ENCODE results near the gene YDJC. TPM values are rescaled to one million over a fixed set of nuclear protein-coding genes. Genes with fewer than 3 reads are reported as not detected.

The YDJC gene
- total and polyA plus RNA-seq, 2 of the 13 experiments (the other 11 are each of a cell fraction or from before 2014, with no cell fraction given) = 15.3 to 32.0 TPM

- 0 out of 2 replicates have a peak, but pooled peaks have one; percentile 24 for TF ChIP-seq PRMT3 (CRISPR knock-in tag; IDR thresholded peaks at IDR 0.05; ENCODE audit: borderline replicate concordance, low read depth)
- TF ChIP-seq NCOA2 (CRISPR knock-in tag; IDR thresholded peaks at IDR 0.05) = peak; percentile 28; the same call in 1 of the 2 replicates
- TF ChIP-seq, protein P1, sequence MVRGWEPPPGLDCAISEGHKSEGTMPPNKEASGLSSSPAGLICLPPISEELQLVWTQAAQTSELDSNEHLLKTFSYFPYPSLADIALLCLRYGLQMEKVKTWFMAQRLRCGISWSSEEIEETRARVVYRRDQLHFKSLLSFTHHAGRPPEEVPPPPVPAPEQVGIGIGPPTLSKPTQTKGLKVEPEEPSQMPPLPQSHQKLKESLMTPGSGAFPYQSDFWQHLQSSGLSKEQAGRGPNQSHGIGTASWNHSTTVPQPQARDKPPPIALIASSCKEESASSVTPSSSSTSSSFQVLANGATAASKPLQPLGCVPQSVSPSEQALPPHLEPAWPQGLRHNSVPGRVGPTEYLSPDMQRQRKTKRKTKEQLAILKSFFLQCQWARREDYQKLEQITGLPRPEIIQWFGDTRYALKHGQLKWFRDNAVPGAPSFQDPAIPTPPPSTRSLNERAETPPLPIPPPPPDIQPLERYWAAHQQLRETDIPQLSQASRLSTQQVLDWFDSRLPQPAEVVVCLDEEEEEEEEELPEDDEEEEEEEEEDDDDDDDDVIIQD (CRISPR knock-in tag; IDR thresholded peaks at IDR 0.05; ENCODE audit: low read depth) = no peak
- TF ChIP-seq CREB1 (IDR thresholded peaks at IDR 0.05) = no peak
- TF ChIP-seq CREB1 (CRISPR knock-in tag; IDR thresholded peaks at IDR 0.05) = no peak
- no peak for TF ChIP-seq ZNF326 (CRISPR knock-in tag; IDR thresholded peaks at IDR 0.05; ENCODE audit: borderline replicate concordance)
- no peak for TF ChIP-seq DMAP1 (CRISPR knock-in tag; IDR thresholded peaks at IDR 0.05)
- TF ChIP-seq, protein P2, sequence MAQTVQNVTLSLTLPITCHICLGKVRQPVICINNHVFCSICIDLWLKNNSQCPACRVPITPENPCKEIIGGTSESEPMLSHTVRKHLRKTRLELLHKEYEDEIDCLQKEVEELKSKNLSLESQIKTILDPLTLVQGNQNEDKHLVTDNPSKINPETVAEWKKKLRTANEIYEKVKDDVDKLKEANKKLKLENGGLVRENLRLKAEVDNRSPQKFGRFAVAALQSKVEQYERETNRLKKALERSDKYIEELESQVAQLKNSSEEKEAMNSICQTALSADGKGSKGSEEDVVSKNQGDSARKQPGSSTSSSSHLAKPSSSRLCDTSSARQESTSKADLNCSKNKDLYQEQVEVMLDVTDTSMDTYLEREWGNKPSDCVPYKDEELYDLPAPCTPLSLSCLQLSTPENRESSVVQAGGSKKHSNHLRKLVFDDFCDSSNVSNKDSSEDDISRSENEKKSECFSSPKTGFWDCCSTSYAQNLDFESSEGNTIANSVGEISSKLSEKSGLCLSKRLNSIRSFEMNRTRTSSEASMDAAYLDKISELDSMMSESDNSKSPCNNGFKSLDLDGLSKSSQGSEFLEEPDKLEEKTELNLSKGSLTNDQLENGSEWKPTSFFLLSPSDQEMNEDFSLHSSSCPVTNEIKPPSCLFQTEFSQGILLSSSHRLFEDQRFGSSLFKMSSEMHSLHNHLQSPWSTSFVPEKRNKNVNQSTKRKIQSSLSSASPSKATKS (CRISPR knock-in tag; IDR thresholded peaks at IDR 0.05) = no peak
- TF ChIP-seq HNRNPUL1 (IDR thresholded peaks at IDR 0.05; ENCODE audit: low read depth, low read length) = peak; percentile 53; the same call in 1 of the 2 replicates
- TF ChIP-seq KLF11 (CRISPR knock-in tag; IDR thresholded peaks at IDR 0.05) = no peak
- peak; percentile 98 for TF ChIP-seq AGO1 (IDR thresholded peaks at IDR 0.05; ENCODE audit: low read depth, low read length, poor library complexity, severe bottlenecking)
- TF ChIP-seq HIVEP1 (CRISPR knock-in tag; IDR thresholded peaks at IDR 0.05) = no peak
- TF ChIP-seq, protein P3, sequence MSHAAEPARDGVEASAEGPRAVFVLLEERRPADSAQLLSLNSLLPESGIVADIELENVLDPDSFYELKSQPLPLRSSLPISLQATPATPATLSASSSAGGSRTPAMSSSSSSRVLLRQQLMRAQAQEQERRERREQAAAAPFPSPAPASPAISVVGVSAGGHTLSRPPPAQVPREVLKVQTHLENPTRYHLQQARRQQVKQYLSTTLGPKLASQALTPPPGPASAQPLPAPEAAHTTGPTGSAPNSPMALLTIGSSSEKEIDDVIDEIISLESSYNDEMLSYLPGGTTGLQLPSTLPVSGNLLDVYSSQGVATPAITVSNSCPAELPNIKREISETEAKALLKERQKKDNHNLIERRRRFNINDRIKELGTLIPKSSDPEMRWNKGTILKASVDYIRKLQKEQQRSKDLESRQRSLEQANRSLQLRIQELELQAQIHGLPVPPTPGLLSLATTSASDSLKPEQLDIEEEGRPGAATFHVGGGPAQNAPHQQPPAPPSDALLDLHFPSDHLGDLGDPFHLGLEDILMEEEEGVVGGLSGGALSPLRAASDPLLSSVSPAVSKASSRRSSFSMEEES (CRISPR knock-in tag; IDR thresholded peaks at IDR 0.05) = peak; percentile 26; the same call in 1 of the 2 replicates
- no peak for TF ChIP-seq SMC3 (IDR thresholded peaks at IDR 0.05; ENCODE audit: low read length)
- TF ChIP-seq, protein P4, sequence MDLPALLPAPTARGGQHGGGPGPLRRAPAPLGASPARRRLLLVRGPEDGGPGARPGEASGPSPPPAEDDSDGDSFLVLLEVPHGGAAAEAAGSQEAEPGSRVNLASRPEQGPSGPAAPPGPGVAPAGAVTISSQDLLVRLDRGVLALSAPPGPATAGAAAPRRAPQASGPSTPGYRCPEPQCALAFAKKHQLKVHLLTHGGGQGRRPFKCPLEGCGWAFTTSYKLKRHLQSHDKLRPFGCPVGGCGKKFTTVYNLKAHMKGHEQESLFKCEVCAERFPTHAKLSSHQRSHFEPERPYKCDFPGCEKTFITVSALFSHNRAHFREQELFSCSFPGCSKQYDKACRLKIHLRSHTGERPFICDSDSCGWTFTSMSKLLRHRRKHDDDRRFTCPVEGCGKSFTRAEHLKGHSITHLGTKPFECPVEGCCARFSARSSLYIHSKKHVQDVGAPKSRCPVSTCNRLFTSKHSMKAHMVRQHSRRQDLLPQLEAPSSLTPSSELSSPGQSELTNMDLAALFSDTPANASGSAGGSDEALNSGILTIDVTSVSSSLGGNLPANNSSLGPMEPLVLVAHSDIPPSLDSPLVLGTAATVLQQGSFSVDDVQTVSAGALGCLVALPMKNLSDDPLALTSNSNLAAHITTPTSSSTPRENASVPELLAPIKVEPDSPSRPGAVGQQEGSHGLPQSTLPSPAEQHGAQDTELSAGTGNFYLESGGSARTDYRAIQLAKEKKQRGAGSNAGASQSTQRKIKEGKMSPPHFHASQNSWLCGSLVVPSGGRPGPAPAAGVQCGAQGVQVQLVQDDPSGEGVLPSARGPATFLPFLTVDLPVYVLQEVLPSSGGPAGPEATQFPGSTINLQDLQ (CRISPR knock-in tag; IDR thresholded peaks at IDR 0.05) = no peak
- TF ChIP-seq GABPA (IDR thresholded peaks at IDR 0.05; ENCODE audit: low read depth, low read length) = no peak
- no peak for TF ChIP-seq GABPA (CRISPR knock-in tag; IDR thresholded peaks at IDR 0.05; ENCODE audit: low read depth)
- TF ChIP-seq ZNF383 (CRISPR knock-in tag; IDR thresholded peaks at IDR 0.05; ENCODE audit: borderline replicate concordance) = no peak
- no peak; the same call in 1 of the 2 replicates for TF ChIP-seq ZNF292 (CRISPR knock-in tag; IDR thresholded peaks at IDR 0.05; ENCODE audit: borderline replicate concordance, low read depth)
- TF ChIP-seq TAF15 (IDR thresholded peaks at IDR 0.05; ENCODE audit: low read depth, low read length, poor library complexity, severe bottlenecking) = peak; percentile 84
- no peak for TF ChIP-seq KAT2B (IDR thresholded peaks at IDR 0.05; ENCODE audit: borderline replicate concordance, low read depth, low read length)
- no peak for TF ChIP-seq SIX1 (CRISPR knock-in tag; IDR thresholded peaks at IDR 0.05; ENCODE audit: borderline replicate concordance)
- no peak for TF ChIP-seq FOXP1 (IDR thresholded peaks at IDR 0.05)
- no peak; the same call in 1 of the 2 replicates for TF ChIP-seq FOXP1 (CRISPR knock-in tag; IDR thresholded peaks at IDR 0.05)
- no peak for TF ChIP-seq RFXANK (CRISPR knock-in tag; IDR thresholded peaks at IDR 0.05)
- no peak for TF ChIP-seq FOXK2 (IDR thresholded peaks at IDR 0.05)
These were observed 27.7 kb upstream of the YDJC start (continued) for GRCh38 chr22:21657360-21658032.
